ENCODE data around the gene RPUSD1. TPM values are rescaled to one million over a fixed set of nuclear protein-coding genes. Genes with fewer than 3 reads are reported as not detected.
"Not testable (repeated sequence)": the region's sequence is repeated elsewhere in the genome, so short reads cannot be mapped to it uniquely, and the experiment has no call there.

Gene RPUSD1
- total RNA-seq, 5 donors from 2014 or later (not counting 1 experiment from before 2014, with no cell fraction given) = 16.0 to 35.3 (median 34.5) TPM

DNA sequence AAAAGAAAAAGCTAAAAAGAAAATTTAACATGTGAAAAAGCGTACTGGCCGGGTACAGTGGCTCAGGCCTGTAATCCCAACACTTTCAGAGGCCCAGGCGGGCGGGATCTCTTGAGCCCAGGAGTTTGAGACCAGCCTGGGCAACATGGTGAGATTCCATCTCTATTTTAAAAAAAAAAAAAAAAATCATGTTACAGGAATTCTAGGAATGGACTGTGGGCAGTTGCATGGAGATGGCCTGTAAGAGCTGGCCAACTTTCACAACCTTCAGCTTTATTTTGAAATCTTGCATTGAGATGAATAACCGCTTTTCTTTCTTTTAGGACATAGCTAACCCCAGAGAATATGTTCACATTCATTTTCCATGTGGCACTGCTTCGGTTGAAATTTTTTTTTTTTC is 39.2 kb downstream of the RPUSD1 start:
- Histone ChIP-seq H3K36me3 (ENCODE audit: control insufficient read depth in 2 of 2, extremely low read depth in 1 of 2, insufficient read depth in 1 of 2, low read length in 1 of 2) (no peaks in the 10 kb centered on the region), H3K27me3 (replicated peaks in 1 of 2; ENCODE audit: control insufficient read depth in 2 of 2, extremely low read depth in 1 of 2, insufficient read depth in 2 of 2, low read length in 1 of 2) (peaks cover 0 to 16% of the 10 kb centered on the region in 2 experiments), H3K27ac (ENCODE audit: low read length) (no peak overlapping the region), H3K4me3 (ENCODE audit: control insufficient read depth in 1 of 2, extremely low read depth in 1 of 2, low read length in 1 of 2) (no peak overlapping the region), H3K9me3 (no peaks in the 10 kb centered on the region), H3K4me1 (ENCODE audit: control insufficient read depth in 1 of 2, extremely low read depth in 1 of 2, insufficient read depth in 2 of 2, low read length in 2 of 2) (no peaks in the 10 kb centered on the region)
- no peak overlapping the region for H3K4me3 Mint-ChIP-seq
- ChIA-PET CTCF (interaction anchor here in 1 of 2 donors (0.7 kb wide), 1 partner anchor 18 kb away, joined by 4 read pairs; no protein-coding TSS in a partner anchor), POLR2A (interaction anchor here in 1 of 2 donors (0.7 kb wide), 1 partner anchor 497 kb away, joined by 4 read pairs; no protein-coding TSS in a partner anchor)
- H3K27ac Mint-ChIP-seq = no peak overlapping the region
- H3K9me3 Mint-ChIP-seq = no peaks in the 10 kb centered on the region
- no peaks in the 10 kb centered on the region for H3K4me1 Mint-ChIP-seq
- DNase-seq (no peak), ATAC-seq (replicated peaks in 1 of 4) (no peak)
- no peaks in the 10 kb centered on the region for H3K27me3 Mint-ChIP-seq
- no peaks in the 10 kb centered on the region for H3K36me3 Mint-ChIP-seq
- 71% methylated on average over 1 of the region's 6 CpGs for WGBS (ENCODE audit: insufficient coverage)

DNA sequence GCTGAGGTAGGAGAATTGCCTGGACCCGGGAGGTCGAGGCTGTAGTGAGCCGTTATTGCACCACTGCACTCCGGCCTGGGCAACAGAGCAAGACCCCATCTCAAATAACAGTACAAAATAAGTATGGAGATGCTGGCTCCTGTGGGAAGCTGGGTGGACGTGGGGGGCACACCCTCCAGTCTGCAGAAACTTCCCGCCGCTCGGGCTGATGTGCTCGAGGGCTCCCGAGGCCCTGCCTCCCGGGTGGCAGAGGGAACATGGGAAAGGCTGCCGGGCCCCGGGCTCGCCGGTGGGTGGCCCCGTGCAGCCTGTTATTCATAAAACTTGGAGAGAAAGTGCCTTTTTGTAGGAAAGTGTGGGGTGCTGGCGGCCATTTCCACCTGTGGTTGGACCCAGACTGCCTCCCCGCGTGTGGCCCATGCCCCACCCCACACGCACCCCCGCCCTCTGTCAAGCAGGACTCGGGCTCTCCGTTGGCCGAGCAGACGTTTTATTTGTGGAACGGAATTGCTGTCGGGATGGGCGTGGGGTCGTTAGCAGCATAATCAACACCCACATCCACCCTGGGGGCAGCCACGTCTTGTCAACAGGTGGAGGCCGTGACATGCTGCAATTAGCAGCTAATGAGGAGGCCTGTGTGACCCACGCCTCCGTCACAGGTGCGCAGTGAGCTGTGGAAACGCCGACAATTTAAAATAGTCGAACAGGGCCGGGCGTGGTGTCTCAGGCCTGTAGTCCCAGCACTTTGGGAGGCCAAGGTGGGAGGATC is 40.0 kb downstream of the RPUSD1 start:
- WGBS (ENCODE audit: insufficient coverage) = 79% methylated on average over 26 of the region's 39 CpGs
- CTCF ChIA-PET = no interaction called here

GRCh38 chr16:746637-747036 is 41.5 kb downstream of the RPUSD1 start:
- ChIA-PET CTCF (no interaction called here), POLR2A (no interaction called here)
- Histone ChIP-seq H3K4me1 (ENCODE audit: control insufficient read depth in 1 of 2, extremely low read depth in 1 of 2, insufficient read depth in 2 of 2, low read length in 2 of 2) (no peaks in the 10 kb centered on the region), H3K27me3 (replicated peaks in 1 of 2; ENCODE audit: control insufficient read depth in 2 of 2, extremely low read depth in 1 of 2, insufficient read depth in 2 of 2, low read length in 1 of 2) (peaks cover 0 to 16% of the 10 kb centered on the region in 2 experiments), H3K4me3 (ENCODE audit: control insufficient read depth in 1 of 2, extremely low read depth in 1 of 2, low read length in 1 of 2) (no peak overlapping the region), H3K27ac (ENCODE audit: low read length) (no peak overlapping the region), H3K36me3 (ENCODE audit: control insufficient read depth in 2 of 2, extremely low read depth in 1 of 2, insufficient read depth in 1 of 2, low read length in 1 of 2) (no peaks in the 10 kb centered on the region), H3K9me3 (no peaks in the 10 kb centered on the region)
- Mint-ChIP-seq H3K27ac (no peak overlapping the region), H3K36me3 (no peaks in the 10 kb centered on the region), H3K9me3 (no peaks in the 10 kb centered on the region), H3K4me1 (no peaks in the 10 kb centered on the region), H3K27me3 (no peaks in the 10 kb centered on the region), H3K4me3 (no peak overlapping the region)
- DNase-seq (no peak), ATAC-seq (replicated peaks in 1 of 4) (no peak)
- 88% methylated on average over 4 of the region's 13 CpGs for WGBS (ENCODE audit: insufficient coverage)

More for the DNA sequence above, 40.0 kb downstream of the RPUSD1 start:
- ATAC-seq (replicated peaks in 1 of 4) (no peak), DNase-seq (no peak)
- no peaks in the 10 kb centered on the region for H3K27me3 Mint-ChIP-seq
- H3K4me3 ChIP-seq (ENCODE audit: control insufficient read depth in 1 of 2, extremely low read depth in 1 of 2, low read length in 1 of 2) = no peak overlapping the region
- H3K4me1 Mint-ChIP-seq = no peaks in the 10 kb centered on the region
- no peak overlapping the region for H3K27ac ChIP-seq (ENCODE audit: low read length)
- H3K27me3 ChIP-seq (replicated peaks in 1 of 2; ENCODE audit: control insufficient read depth in 2 of 2, extremely low read depth in 1 of 2, insufficient read depth in 2 of 2, low read length in 1 of 2) = peaks cover 0 to 16% of the 10 kb centered on the region in 2 experiments
- H3K9me3 Mint-ChIP-seq = no peaks in the 10 kb centered on the region
- no peak overlapping the region for H3K4me3 Mint-ChIP-seq
- no peak overlapping the region for H3K27ac Mint-ChIP-seq
- H3K9me3 ChIP-seq = no peaks in the 10 kb centered on the region
- no peaks in the 10 kb centered on the region for H3K36me3 ChIP-seq (ENCODE audit: control insufficient read depth in 2 of 2, extremely low read depth in 1 of 2, insufficient read depth in 1 of 2, low read length in 1 of 2)
- H3K4me1 ChIP-seq (ENCODE audit: control insufficient read depth in 1 of 2, extremely low read depth in 1 of 2, insufficient read depth in 2 of 2, low read length in 2 of 2) = no peaks in the 10 kb centered on the region
- POLR2A ChIA-PET = no interaction called here
- H3K36me3 Mint-ChIP-seq = no peaks in the 10 kb centered on the region

DNA sequence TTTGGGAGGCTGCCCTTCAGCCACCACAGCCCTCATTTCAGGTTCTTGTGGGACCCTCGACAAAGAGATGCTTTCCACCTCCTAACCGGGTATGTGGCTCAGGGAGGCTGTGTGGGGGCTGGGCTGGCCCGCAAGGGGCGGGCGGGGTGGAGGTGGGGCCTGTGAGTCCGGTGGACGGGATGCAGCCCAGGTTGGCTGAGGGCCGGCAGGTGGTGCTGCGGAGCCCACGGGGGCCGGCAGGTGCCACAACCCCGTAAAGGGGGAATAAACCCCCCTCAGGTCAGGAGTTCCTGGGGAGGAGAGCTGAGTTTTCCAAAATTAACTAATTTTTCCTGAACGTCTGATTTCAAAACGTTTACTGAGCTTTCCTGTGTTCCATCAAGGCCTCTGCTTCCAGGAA is 42.4 kb downstream of the RPUSD1 start:
- peaks cover 0 to 16% of the 10 kb centered on the region in 2 experiments for H3K27me3 ChIP-seq (replicated peaks in 1 of 2; ENCODE audit: control insufficient read depth in 2 of 2, extremely low read depth in 1 of 2, insufficient read depth in 2 of 2, low read length in 1 of 2)
- H3K4me1 ChIP-seq (ENCODE audit: control insufficient read depth in 1 of 2, extremely low read depth in 1 of 2, insufficient read depth in 2 of 2, low read length in 2 of 2) = peaks cover 0 to 5% of the 10 kb centered on the region in 2 experiments
- Mint-ChIP-seq H3K27ac (no peak overlapping the region), H3K4me1 (peaks cover 0 to 3% (median 0%) of the 10 kb centered on the region in 3 donors), H3K36me3 (no peaks in the 10 kb centered on the region), H3K4me3 (no peak overlapping the region), H3K27me3 (no peaks in the 10 kb centered on the region), H3K9me3 (no peaks in the 10 kb centered on the region)
- POLR2A ChIA-PET = no interaction called here
- H3K27ac ChIP-seq (ENCODE audit: low read length) = no peak overlapping the region
- WGBS (ENCODE audit: insufficient coverage) = 17% methylated on average over 1 of the region's 14 CpGs
- no peak for ATAC-seq (replicated peaks in 1 of 4)
- no peaks in the 10 kb centered on the region for H3K9me3 ChIP-seq
- no peaks in the 10 kb centered on the region for H3K36me3 ChIP-seq (ENCODE audit: control insufficient read depth in 2 of 2, extremely low read depth in 1 of 2, insufficient read depth in 1 of 2, low read length in 1 of 2)
- H3K4me3 ChIP-seq (ENCODE audit: control insufficient read depth in 1 of 2, extremely low read depth in 1 of 2, low read length in 1 of 2) = no peak overlapping the region
- CTCF ChIA-PET = interaction anchor here in 1 of 2 donors (0.5 kb wide), 1 partner anchor 30 kb away, joined by 3 read pairs; no protein-coding TSS in a partner anchor
- DNase-seq = no peak

DNA sequence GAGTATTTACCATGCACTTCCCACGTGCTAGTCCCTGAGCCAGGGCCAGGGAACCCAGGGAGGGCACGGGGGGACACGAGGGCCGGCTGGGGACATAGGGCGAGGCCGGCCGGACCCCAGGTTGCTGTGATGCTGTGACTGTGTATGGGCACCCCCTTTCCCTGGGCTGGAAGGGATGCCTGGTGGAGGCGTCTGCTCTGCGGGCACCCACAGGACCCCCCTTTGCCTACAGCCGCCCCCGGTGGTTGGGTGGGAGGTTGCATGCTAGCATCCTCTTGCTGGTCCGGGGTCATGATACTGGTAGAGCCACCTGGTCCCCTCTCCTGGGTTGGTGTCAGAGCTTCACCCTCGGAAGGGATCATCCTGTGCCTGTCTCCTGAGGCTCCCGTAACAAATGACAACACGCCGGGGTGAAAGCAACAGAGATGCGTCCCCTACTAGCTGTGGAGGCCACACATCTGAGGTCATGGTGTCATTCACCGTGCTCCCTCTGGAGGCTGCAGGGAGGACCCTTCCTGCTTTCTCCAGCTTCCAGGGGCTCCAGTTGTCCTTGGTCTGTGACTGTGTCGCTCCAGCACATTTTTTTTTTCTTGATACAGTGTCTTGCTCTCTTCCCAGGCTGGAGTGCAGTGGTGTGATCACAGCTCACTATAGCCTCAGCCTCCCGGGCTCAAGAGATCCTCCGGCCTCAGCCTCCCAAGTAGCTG is 44.2 kb downstream of the RPUSD1 start:
- DNase-seq (no peak), ATAC-seq (replicated peaks in 1 of 4) (no peak)
- H3K27ac ChIP-seq (ENCODE audit: low read length) = no peak overlapping the region
- ChIA-PET POLR2A (interaction anchor here in 1 of 2 donors (0.7 kb wide), 1 partner anchor 30 kb away, joined by 3 read pairs; no protein-coding TSS in a partner anchor), CTCF (interaction anchor here (0.5 to 0.6 kb wide), 2 partner anchors 220 to 313 kb away, joined by 3 read pairs; no protein-coding TSS in a partner anchor)
- no peaks in the 10 kb centered on the region for H3K9me3 ChIP-seq
- no peak overlapping the region for H3K27ac Mint-ChIP-seq
- H3K9me3 Mint-ChIP-seq = no peaks in the 10 kb centered on the region
- no peaks in the 10 kb centered on the region for H3K36me3 Mint-ChIP-seq
- peaks cover 0 to 11% (median 8%) of the 10 kb centered on the region in 3 donors for H3K4me1 Mint-ChIP-seq
- H3K4me3 Mint-ChIP-seq = no peak overlapping the region
- H3K27me3 ChIP-seq (replicated peaks in 1 of 2; ENCODE audit: control insufficient read depth in 2 of 2, extremely low read depth in 1 of 2, insufficient read depth in 2 of 2, low read length in 1 of 2) = peaks cover 0 to 16% of the 10 kb centered on the region in 2 experiments
- 88% methylated on average over 15 of the region's 21 CpGs for WGBS (ENCODE audit: insufficient coverage)
- no peaks in the 10 kb centered on the region for H3K36me3 ChIP-seq (ENCODE audit: control insufficient read depth in 2 of 2, extremely low read depth in 1 of 2, insufficient read depth in 1 of 2, low read length in 1 of 2)
- no peak overlapping the region for H3K4me3 ChIP-seq (ENCODE audit: control insufficient read depth in 1 of 2, extremely low read depth in 1 of 2, low read length in 1 of 2)
- H3K27me3 Mint-ChIP-seq = no peaks in the 10 kb centered on the region
- H3K4me1 ChIP-seq (ENCODE audit: control insufficient read depth in 1 of 2, extremely low read depth in 1 of 2, insufficient read depth in 2 of 2, low read length in 2 of 2) = peaks cover 0 to 19% of the 10 kb centered on the region in 2 experiments

DNA sequence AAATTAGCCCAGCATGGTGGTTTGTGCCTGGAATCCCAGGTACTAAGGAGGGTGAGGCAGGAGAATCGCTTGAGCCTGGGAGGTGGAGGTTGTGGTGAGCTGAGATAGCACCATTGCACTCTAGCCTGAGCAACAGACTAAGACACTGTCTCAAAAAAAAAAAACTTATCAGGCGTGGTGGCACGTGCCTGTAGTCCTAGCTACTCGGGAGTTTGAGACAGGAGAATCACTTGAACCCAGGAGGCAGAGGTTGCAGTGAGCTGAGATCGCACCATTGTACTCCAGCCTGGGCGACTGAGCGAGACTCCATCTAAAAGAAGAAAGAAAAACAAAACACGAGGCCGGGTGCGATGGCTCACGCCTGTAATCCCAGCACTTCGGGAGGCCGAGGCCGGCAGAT is 45.3 kb downstream of the RPUSD1 start:
- not testable (repeated sequence) for H3K36me3 ChIP-seq (ENCODE audit: control insufficient read depth in 2 of 2, extremely low read depth in 1 of 2, insufficient read depth in 1 of 2, low read length in 1 of 2); DNase-seq; H3K4me3 ChIP-seq (ENCODE audit: control insufficient read depth in 1 of 2, extremely low read depth in 1 of 2, low read length in 1 of 2); H3K36me3 Mint-ChIP-seq; H3K9me3 Mint-ChIP-seq; H3K4me3 Mint-ChIP-seq; ATAC-seq (replicated peaks in 1 of 4); H3K27me3 Mint-ChIP-seq; H3K9me3 ChIP-seq; H3K27ac Mint-ChIP-seq; H3K27ac ChIP-seq (ENCODE audit: low read length)
- ChIA-PET POLR2A (interaction anchor here in 1 of 2 donors (0.7 kb wide), 1 partner anchor 29 kb away, joined by 3 read pairs; no protein-coding TSS in a partner anchor), CTCF (interaction anchor here in 1 of 2 donors (1.1 kb wide), 1 partner anchor 75 kb away, joined by 3 read pairs; the partner anchor contains the start of gene RHOT2)
- WGBS (ENCODE audit: insufficient coverage) = 87% methylated on average over 6 of the region's 14 CpGs
- H3K27me3 ChIP-seq (replicated peaks in 1 of 2; ENCODE audit: control insufficient read depth in 2 of 2, extremely low read depth in 1 of 2, insufficient read depth in 2 of 2, low read length in 1 of 2) = peaks cover 0 to 16% of the 10 kb centered on the region in 2 experiments
- H3K4me1 ChIP-seq (ENCODE audit: control insufficient read depth in 1 of 2, extremely low read depth in 1 of 2, insufficient read depth in 2 of 2, low read length in 2 of 2) = peaks cover 0 to 19% of the 10 kb centered on the region in 2 experiments
- peaks cover 0 to 12% (median 11%) of the 10 kb centered on the region in 3 donors for H3K4me1 Mint-ChIP-seq

Measured in T-cell (primary cell).